Prostate gland (tissue), 2 donors: ENCODE results near the gene SOWAHC.
"Not testable (repeated sequence)": the region's sequence is repeated elsewhere in the genome, so short reads cannot be mapped to it uniquely, and the experiment has no call there.

ENCODE experiments used
- POLR2AphosphoS5 ChIP-seq: sonication (generic); formaldehyde crosslinking; IDR thresholded peaks from one replicate; pipeline ENCODE4 v1.6.1; 2017; ENCODE audit warnings: antibody characterized with exemption
- TF ChIP-seq, protein P1 (sequence below), 4 experiments: fragments of 200-600 bp in 2 of 4; fragments of 450-650 bp in 2 of 4; sonication (generic) in 2 of 4; IDR thresholded peaks; 1 replicate in 3 of 4; 2 replicates in 1 of 4; pipeline ENCODE4 v1.5.1; 2016 to 2019; ENCODE audit warnings: antibody characterized with exemption in 4 of 4, mild to moderate bottlenecking in 2 of 4, moderate library complexity in 2 of 4

DNA sequence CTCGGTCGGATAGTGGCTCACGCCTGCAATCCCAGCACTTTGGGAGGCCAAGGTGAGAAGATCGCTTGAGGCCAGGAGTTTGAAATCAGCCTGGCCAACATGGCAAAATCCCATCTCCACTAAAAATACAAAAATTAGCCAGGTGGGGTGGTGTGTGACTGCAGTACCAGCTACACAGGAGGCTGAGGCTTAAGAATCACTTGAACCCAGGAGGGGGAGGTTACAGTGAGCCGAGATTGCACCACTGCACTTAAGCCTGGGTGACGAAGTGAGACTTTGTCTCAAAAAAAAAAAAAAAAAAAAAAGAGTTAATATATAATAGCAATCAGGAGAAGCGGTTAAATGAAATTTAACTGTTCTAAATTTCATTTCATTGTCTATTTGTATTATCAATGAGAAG, 36.5 kb upstream of the SOWAHC start:
- TF ChIP-seq, protein P1, sequence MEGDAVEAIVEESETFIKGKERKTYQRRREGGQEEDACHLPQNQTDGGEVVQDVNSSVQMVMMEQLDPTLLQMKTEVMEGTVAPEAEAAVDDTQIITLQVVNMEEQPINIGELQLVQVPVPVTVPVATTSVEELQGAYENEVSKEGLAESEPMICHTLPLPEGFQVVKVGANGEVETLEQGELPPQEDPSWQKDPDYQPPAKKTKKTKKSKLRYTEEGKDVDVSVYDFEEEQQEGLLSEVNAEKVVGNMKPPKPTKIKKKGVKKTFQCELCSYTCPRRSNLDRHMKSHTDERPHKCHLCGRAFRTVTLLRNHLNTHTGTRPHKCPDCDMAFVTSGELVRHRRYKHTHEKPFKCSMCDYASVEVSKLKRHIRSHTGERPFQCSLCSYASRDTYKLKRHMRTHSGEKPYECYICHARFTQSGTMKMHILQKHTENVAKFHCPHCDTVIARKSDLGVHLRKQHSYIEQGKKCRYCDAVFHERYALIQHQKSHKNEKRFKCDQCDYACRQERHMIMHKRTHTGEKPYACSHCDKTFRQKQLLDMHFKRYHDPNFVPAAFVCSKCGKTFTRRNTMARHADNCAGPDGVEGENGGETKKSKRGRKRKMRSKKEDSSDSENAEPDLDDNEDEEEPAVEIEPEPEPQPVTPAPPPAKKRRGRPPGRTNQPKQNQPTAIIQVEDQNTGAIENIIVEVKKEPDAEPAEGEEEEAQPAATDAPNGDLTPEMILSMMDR (IDR thresholded peaks at IDR 0.05): not testable (repeated sequence)
- not testable (repeated sequence) for TF ChIP-seq POLR2AphosphoS5
